Left lobe of liver (tissue), 2 donors: ENCODE measurements around the gene ADIG. TPM values are rescaled to one million over a fixed set of nuclear protein-coding genes. Genes with fewer than 3 reads are reported as not detected.

Source experiments
- ATAC-seq: fragments of 200-7000 bp; cut with Tn5 transposase; one replicate; pipeline ENCODE4 v1.9.1; 2020; ENCODE audit warnings: mild to moderate bottlenecking, moderate library complexity
- DNase-seq: peaks from one replicate; pipeline ENCODE4 v3.0.0-alpha.2; 2020; ENCODE audit warnings: low spot score
- total RNA-seq: library from RNA; stranded (reverse); gene quantifications from one replicate; pipeline ENCODE4 v1.2.1, GENCODE V29; 2021
- donor health status: DM: no; HTN: no; CAD: no; lungs with moderate emphysema.
- donor health status: DM: no; HTN: yes; CAD: no.

Gene ADIG
- not detected for total RNA-seq

- peak; percentile 72 for ATAC-seq
- no peak for DNase-seq
Observed at GRCh38 chr20:38581013-38581412, at the start of gene ADIG. Gene ADIG, plus strand, starts transcription at chr20:38581197. Its CDS starts 54 bp downstream, at chr20:38581251.

DNA sequence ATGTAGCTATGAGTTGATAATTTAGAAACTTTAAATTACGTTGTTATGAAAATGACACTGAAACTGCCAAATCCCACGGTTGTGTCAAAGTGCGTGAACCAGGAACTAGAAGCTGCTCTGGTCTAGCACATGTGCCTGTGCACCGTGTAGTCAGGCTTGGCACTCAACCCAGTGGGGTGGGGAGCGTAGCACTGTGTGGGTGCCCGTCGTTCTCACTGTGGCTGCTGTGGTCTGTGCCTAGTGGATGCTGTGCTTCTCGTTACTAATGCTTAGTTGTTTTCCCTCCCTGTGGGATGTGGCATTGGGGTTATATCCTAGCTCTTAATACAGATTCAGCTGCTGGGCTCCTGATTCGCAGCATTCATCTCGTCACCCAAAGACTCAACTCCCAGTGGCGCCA is 46.2 kb upstream of the ADIG start:
- ATAC-seq (no peak), DNase-seq (no peak)

DNA sequence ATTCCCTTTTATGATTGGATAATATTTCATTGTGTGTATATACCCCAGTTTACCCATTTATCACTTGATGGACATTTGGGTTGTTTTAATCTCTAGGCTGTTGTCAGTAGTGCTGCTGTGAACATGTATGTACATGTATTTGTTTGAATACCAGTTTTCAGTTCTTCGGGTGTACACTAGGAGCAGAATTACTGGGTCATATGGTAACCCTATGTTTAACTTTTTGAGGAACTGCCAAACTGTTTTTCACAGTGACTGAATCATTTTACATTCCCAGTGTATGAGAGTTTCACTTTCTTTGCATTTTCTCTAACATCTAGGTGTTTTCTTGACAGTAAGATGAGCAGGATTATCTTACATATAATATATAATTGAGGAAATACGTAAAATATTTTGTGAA is 44.7 kb upstream of the ADIG start:
- no peak for ATAC-seq
- no peak for DNase-seq

GRCh38 chr20:38537176-38537575 is 43.8 kb upstream of the ADIG start:
- ATAC-seq (no peak), DNase-seq (no peak)

DNA sequence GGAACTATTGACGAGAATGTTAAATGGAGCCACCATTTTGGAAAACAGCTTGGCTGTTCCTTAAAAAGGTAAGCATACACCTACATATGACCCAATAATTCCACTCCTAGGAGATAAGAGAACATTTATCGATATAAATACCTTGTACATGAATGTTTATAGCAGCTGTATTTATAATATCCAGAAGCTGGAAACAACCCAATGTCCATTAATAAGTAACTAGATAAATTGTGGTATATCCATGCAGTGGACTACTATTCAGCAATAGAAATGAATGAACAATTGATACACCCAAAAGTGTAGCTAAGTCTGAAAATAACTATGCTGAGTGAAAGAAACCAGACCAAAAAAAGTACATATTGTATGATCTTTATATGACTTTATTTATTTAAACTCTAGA is 42.2 kb upstream of the ADIG start:
- no peak for DNase-seq
- ATAC-seq, result no peak

GRCh38 chr20:38543014-38543906 is 37.7 kb upstream of the ADIG start:
- ATAC-seq (no peak), DNase-seq (no peak)

- DNase-seq (no peak), ATAC-seq (no peak)
Observed at GRCh38 chr20:38545771-38546170, 35.2 kb upstream of the ADIG start.

- DNase-seq, result no peak
Observed at GRCh38 chr20:38547288-38548085, 33.5 kb upstream of the ADIG start.

GRCh38 chr20:38548356-38549083 is 32.5 kb upstream of the ADIG start:
- no peak for DNase-seq
- no peak for ATAC-seq

More at GRCh38 chr20:38547288-38548085, 33.5 kb upstream of the ADIG start:
- ATAC-seq, result no peak

GRCh38 chr20:38550274-38550673 is 30.7 kb upstream of the ADIG start:
- DNase-seq, result no peak
- ATAC-seq, result no peak

DNA sequence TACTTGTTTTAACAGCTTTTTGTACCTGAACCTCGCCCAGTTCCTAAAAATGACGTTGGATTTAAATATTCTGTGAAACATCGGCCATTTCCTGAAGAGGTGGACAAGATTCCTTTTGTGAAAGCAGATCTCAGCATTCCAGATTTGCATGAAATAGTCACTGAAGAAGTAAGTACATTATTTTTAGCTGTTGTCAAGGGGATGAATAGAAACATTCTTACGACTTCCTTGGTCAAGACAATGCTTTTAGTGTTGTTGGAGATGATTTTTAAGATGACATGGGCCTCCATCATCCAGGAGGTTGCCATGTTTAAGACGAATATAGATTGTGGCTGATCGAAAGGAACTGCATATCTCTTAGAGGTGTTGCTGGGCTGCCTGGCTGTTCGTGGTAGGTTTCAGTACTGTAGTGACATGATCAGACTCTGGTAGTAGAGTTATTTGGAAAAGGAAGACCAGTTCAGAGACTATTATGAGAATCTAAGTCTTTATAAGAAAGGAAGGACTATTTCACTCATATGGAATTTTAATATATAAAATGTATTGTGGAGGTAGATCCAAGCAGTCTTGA is 29.9 kb upstream of the ADIG start:
- no peak for DNase-seq
- ATAC-seq, result no peak

GRCh38 chr20:38554986-38555385 is 26.0 kb upstream of the ADIG start:
- DNase-seq, result no peak
- peak; percentile 68 for ATAC-seq

DNA sequence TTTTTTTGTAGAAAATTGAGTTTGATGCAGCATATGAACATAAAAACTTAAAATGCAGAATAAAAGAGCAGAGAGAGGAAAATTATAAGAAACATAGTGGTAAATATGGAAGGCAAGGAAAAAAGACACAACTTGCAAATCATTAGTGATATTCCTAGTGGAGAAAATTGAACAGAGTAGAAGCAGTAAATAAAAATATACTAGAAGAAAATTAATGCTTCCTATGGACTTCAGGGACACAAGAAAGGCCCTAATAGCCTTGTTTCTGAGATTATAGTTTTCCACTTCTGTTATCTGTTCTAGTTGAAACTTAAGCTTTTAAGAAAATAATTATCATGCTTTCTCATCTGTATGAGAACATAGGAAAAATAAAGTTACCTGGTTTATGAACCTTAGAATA is 25.6 kb upstream of the ADIG start:
- ATAC-seq (no peak), DNase-seq (no peak)

- DNase-seq (no peak), ATAC-seq (no peak)
Observed at GRCh38 chr20:38557174-38557573, 23.8 kb upstream of the ADIG start.

- no peak for DNase-seq
- ATAC-seq, result no peak
Observed at GRCh38 chr20:38558596-38559360, 22.2 kb upstream of the ADIG start.

DNA sequence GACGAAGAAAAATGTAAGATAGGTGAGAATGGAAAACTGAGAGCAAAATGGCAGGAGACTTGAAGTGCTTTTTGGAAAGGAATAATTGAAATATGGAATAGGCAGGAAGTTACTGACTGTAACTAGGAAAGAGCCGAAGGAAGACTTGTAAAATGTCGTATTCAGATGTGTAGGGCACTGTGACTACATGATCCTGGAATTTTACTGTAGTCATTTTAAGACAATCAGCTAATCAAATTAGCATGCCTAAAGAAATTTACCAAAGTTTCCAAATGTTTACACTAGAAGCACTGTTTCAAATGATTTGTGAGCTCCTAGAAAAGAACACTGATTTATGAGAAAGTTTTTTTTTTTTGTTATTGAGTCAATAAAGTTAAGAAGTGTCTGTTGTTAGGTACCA is 21.2 kb upstream of the ADIG start:
- no peak for ATAC-seq

DNA sequence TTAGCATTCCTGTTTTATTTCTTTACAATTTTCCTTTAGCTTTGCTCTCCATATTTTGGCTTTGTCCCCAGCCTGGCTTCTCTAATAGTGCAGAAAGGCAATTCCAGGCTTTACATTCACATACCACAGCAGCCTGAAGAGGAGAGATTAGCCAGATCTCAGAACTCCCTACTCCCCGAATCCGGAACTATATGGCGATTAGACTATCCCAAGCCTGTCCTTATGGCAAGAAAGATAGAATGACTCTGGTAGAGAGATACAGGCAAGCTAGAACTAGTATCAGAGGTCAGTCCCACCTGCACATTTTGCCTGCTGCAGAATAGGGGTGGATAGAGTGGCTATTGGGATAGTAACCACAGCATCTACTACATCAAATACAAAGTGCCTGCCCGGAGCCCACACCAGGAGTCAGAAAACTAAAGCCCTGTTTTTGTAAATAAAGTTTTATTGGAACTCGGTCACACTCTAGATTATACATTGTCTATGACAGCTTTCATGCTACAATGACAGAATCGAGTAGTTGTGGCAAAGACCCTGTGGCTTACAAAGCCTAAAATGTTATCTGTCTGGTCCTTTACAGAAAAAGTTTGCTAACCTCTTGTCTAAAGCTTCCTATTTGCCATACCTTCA is 17.1 kb upstream of the ADIG start:
- ATAC-seq (no peak), DNase-seq (no peak)

More for the DNA sequence above, 21.2 kb upstream of the ADIG start:
- no peak for DNase-seq

DNA sequence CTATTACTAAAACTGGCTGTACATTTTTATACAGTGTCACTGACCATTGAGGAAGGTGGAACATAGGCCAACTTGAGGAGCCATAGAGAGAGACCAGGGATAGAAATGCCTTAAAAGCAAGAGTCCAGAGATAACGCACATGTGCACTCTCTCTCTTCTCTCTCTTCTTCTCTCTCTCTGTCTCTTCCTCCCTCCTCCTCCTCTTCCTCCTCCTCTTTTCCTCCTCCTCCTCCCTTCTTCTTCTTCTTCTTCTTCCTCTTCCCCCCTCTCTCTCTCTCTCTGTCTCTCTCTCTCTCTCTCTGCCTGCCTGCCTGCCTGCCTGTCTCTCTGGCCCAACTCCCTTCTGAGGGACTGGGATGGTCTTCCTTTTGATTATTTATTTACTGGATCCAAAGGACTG is 16.3 kb upstream of the ADIG start:
- ATAC-seq (no peak), DNase-seq (no peak)

GRCh38 chr20:38566036-38566598 is 14.9 kb upstream of the ADIG start:
- ATAC-seq (no peak), DNase-seq (no peak)
